Transverse colon (tissue), 4 donors: ENCODE results near the gene OMP. TPM values are rescaled to one million over a fixed set of nuclear protein-coding genes. Genes with fewer than 3 reads are reported as not detected.

Experiments
- DNase-seq: peaks from one replicate; pipeline ENCODE4 v3.0.0-alpha.2; 2019
- H3K27ac ChIP-seq, 4 donors: fragments of 200-600 bp; sonication (generic); 2 replicates each; pipeline ENCODE4 v1.5.1; 2016 to 2018; ENCODE audit warnings: inconsistent platforms in 4 of 4
- H3K27me3 ChIP-seq: fragments of 200-600 bp; sonication (generic); 2 replicates; pipeline ENCODE4 v1.5.1; 2017; ENCODE audit warnings: inconsistent platforms
- H3K36me3 ChIP-seq, 4 donors: fragments of 200-600 bp; sonication (generic); 2 replicates each; pipeline ENCODE4 v1.5.1; 2017 to 2019; ENCODE audit warnings: inconsistent platforms in 4 of 4
- H3K4me1 ChIP-seq, 4 donors: fragments of 200-600 bp; sonication (generic); 2 replicates each; pipeline ENCODE4 v1.5.1; 2017 to 2020; ENCODE audit warnings: inconsistent platforms in 4 of 4
- H3K4me3 ChIP-seq, 4 donors: fragments of 200-600 bp; sonication (generic); 1 replicate in 1 of 4; 2 replicates in 3 of 4; pipeline versions ENCODE4 v1.5.1 to v1.6.1; 2017 to 2019; ENCODE audit warnings: inconsistent platforms in 4 of 4
- H3K9me3 ChIP-seq, 2 donors: fragments of 200-600 bp; sonication (generic); 2 replicates each; pipeline ENCODE4 v1.5.1; 2017 to 2019; ENCODE audit warnings: inconsistent platforms in 2 of 2
- EP300 ChIP-seq: sonication (generic); formaldehyde crosslinking; IDR thresholded peaks from one replicate; pipeline ENCODE4 v1.6.1; 2017; ENCODE audit warnings: antibody characterized with exemption, low read depth
- POLR2A ChIP-seq: fragments of 450-650 bp; IDR thresholded peaks from one replicate; pipeline ENCODE4 v1.6.1; 2016; ENCODE audit warnings: antibody characterized with exemption, mild to moderate bottlenecking, moderate library complexity
- POLR2AphosphoS5 ChIP-seq, 3 donors: sonication (generic); formaldehyde crosslinking; IDR thresholded peaks; one replicate each; pipeline ENCODE4 v1.6.1; 2016; ENCODE audit warnings: antibody characterized with exemption in 3 of 3
- WGBS, 2 donors: methylation state at CpG; one replicate each; pipeline ENCODE4 v1.1.5; 2018; ENCODE audit warnings: low coverage in 1 of 2; 5-methylcytosine and 5-hydroxymethylcytosine counted together
- in situ Hi-C, 4 donors: fragments of 200-750 bp; cut with MboI; loops; one replicate each; pipeline versions ENCODE4 v1.15.0 to v1.15.1; 2017; ENCODE audit warnings: low sequenced_read_pairs in 3 of 4, low pct_ligation_motif_present in 1 of 4, low pct_unique_long_range_greater_than_20kb in 1 of 4
- intact Hi-C: fragments of 100-400 bp; cut with DNase I; formaldehyde crosslinking; loops from one replicate; pipeline ENCODE4 v1.15.1; 2023; ENCODE audit warnings: low total_unique reads
- total RNA-seq, 4 donors: library from RNA; depleted of rRNA; stranded (reverse); fragments of >200 nt; gene quantifications; one replicate each; pipeline ENCODE4 v1.1.0, GENCODE V29; 2016
- TF ChIP-seq, protein P1 (sequence below), 5 experiments: fragments of 200-600 bp in 3 of 5; fragments of 450-650 bp in 2 of 5; sonication (generic) in 3 of 5; IDR thresholded peaks; 1 replicate in 2 of 5; 2 replicates in 3 of 5; pipeline ENCODE4 v1.5.1; 2016 to 2017; ENCODE audit warnings: antibody characterized with exemption in 5 of 5, inconsistent platforms in 3 of 5, mild to moderate bottlenecking in 2 of 5, moderate library complexity in 1 of 5

Gene OMP
- total RNA-seq, 4 donors from 2014 or later, result 16.0 to 126 (median 49.4) TPM

DNA sequence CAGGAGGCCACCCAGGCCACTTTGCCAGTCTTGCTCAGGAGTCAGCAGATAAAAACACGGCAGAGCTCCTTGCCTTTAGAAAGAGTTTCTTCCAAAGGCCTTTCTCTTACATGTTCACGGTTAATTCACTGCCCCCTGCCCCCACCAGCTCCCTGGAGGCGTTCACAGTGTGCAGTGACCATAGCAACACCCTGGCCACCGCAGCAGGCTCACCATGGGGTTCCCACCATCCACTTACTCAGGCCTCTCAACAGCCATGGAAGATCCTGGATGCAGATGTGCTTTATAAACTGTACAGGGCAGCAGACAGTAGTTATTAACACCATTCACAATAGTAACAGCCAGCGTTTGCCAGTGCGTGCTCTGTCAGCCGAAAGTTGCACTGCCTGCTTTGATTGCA lies 14.9 kb downstream of the OMP start:
- 80 to 81% methylated on average over 2 to 7 of the region's 7 CpGs for whole genome bisulfite sequencing, 2 donors
- no peaks in the 10 kb centered on the region for H3K27me3 ChIP-seq
- in situ Hi-C loops, result no loop called here
- peaks cover 0 to 29% (median 8%) of the 10 kb centered on the region in 4 donors for H3K36me3 ChIP-seq
- peaks cover 0 to 4% (median 0%) of the 10 kb centered on the region in 4 donors for H3K4me1 ChIP-seq
- no peaks in the 10 kb centered on the region for H3K9me3 ChIP-seq
- intact Hi-C loops, result no loop called here
- no peak for DNase-seq
- no peak overlapping the region for H3K4me3 ChIP-seq
- TF ChIP-seq, protein P1, sequence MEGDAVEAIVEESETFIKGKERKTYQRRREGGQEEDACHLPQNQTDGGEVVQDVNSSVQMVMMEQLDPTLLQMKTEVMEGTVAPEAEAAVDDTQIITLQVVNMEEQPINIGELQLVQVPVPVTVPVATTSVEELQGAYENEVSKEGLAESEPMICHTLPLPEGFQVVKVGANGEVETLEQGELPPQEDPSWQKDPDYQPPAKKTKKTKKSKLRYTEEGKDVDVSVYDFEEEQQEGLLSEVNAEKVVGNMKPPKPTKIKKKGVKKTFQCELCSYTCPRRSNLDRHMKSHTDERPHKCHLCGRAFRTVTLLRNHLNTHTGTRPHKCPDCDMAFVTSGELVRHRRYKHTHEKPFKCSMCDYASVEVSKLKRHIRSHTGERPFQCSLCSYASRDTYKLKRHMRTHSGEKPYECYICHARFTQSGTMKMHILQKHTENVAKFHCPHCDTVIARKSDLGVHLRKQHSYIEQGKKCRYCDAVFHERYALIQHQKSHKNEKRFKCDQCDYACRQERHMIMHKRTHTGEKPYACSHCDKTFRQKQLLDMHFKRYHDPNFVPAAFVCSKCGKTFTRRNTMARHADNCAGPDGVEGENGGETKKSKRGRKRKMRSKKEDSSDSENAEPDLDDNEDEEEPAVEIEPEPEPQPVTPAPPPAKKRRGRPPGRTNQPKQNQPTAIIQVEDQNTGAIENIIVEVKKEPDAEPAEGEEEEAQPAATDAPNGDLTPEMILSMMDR (IDR thresholded peaks at IDR 0.05), result no peak
- TF ChIP-seq POLR2A, result no peak
- TF ChIP-seq POLR2AphosphoS5 (IDR thresholded peaks at IDR 0.05), result no peak
- no peak for TF ChIP-seq EP300
- H3K27ac ChIP-seq, result no peak overlapping the region

DNA sequence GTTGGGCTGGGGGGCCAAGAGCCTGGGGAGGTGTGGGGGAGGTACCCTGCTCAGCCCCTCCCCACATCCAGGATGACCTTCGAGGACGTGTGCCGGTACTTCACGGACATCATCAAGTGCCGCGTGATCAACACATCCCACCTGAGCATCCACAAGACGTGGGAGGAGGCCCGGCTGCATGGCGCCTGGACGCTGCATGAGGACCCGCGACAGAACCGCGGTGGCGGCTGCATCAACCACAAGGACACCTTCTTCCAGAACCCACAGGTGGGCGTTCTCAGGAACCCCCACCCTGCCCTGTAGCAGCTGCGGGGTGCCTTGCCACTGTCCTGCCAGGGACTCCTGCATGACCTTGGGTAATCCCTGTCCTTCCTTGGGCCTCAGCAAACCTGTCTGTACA lies 15.4 kb downstream of the OMP start:
- TF ChIP-seq POLR2AphosphoS5 (IDR thresholded peaks at IDR 0.05), result no peak
- H3K4me3 ChIP-seq, result no peak overlapping the region
- peaks cover 0 to 35% (median 8%) of the 10 kb centered on the region in 4 donors for H3K36me3 ChIP-seq
- no peaks in the 10 kb centered on the region for H3K27me3 ChIP-seq
- no peaks in the 10 kb centered on the region for H3K9me3 ChIP-seq
- DNase-seq, result no peak
- intact Hi-C loops (no loop called here), in situ Hi-C loops (no loop called here)
- no peak overlapping the region for H3K27ac ChIP-seq
- 92% methylated on average over 17 of the region's 17 CpGs; no CpG with 5 or more reads in 1 of the 2 donors for WGBS, 2 donors
- H3K4me1 ChIP-seq, result peaks cover 0 to 2% (median 0%) of the 10 kb centered on the region in 4 donors

DNA sequence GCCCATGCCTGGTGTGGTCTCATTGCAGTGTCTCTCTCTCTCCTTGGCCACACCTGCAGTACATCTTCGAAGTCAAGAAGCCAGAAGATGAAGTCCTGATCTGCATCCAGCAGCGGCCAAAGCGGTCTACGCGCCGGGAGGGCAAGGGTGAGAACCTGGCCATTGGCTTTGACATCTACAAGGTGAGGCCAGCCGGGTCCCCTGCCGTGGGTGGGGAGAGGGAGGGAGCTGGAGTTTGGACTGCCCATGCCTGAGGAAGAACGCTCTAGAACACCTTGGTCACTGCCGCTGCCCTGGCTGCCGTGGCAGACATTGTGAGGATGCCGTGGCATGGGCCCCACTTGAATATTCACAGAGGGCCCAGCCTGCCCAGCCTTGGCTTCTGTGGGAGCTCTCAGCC lies 16.3 kb downstream of the OMP start:
- no peak for DNase-seq
- no peak overlapping the region for H3K4me3 ChIP-seq
- TF ChIP-seq, protein P1 (IDR thresholded peaks at IDR 0.05), result no peak
- TF ChIP-seq POLR2AphosphoS5 (IDR thresholded peaks at IDR 0.05) (no peak), POLR2A (no peak), EP300 (no peak)
- 83 to 100% methylated on average over 1 to 12 of the region's 12 CpGs for WGBS, 2 donors
- H3K4me1 ChIP-seq, result no peaks in the 10 kb centered on the region
- no peaks in the 10 kb centered on the region for H3K9me3 ChIP-seq
- in situ Hi-C loops (no loop called here), intact Hi-C loops (no loop called here)
- H3K36me3 ChIP-seq, result peaks cover 0 to 33% (median 8%) of the 10 kb centered on the region in 4 donors
- H3K27ac ChIP-seq, result no peak overlapping the region
- H3K27me3 ChIP-seq, result no peaks in the 10 kb centered on the region

DNA sequence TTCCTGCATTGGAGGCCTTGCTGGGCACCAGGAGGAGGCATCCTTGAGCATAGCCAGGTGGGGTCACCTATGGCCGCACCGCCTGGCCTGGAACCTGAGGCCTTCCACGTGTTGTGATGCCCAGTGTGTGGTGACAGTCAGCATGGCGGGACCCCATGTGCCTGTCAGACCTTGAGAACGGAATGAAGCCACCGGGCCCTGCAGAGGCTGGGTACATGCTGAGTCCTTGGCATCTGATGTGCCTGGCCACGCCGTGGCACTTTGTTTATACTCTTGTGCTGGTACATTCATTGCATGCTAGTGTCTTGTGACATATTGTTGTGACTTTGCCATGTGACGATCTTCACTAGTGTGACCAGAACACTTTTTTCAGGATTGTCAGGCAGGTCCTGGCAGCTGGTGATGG lies 16.9 kb downstream of the OMP start:
- Histone ChIP-seq H3K4me1 (no peaks in the 10 kb centered on the region), H3K9me3 (no peaks in the 10 kb centered on the region), H3K27me3 (no peaks in the 10 kb centered on the region), H3K27ac (no peak overlapping the region), H3K36me3 (peaks cover 0 to 28% (median 6%) of the 10 kb centered on the region in 4 donors), H3K4me3 (no peak overlapping the region)
- TF ChIP-seq POLR2AphosphoS5 (IDR thresholded peaks at IDR 0.05), result no peak
- TF ChIP-seq, protein P1 (IDR thresholded peaks at IDR 0.05), result no peak
- no peak for TF ChIP-seq EP300
- no peak for TF ChIP-seq POLR2A
- DNase-seq, result no peak
- WGBS, 2 donors, result 92% methylated on average over 9 of the region's 9 CpGs; no CpG with 5 or more reads in 1 of the 2 donors
- in situ Hi-C loops, result no loop called here
- intact Hi-C loops, result no loop called here

DNA sequence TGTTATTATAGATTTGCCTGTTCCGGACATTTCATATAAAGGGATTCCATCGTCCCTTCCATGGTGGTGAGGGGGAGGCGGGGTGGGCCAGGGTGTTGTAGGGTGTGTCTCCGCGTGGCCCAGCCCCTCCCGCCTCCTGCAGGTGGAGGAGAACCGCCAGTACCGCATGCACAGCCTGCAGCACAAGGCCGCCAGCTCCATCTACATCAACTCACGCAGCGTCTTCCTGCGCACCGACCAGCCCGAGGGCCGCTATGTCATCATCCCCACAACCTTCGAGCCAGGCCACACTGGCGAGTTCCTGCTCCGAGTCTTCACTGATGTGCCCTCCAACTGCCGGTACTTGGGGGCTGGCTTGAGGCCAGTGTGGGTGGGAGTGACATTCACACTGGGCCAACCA lies 17.9 kb downstream of the OMP start:
- in situ Hi-C loops (loop anchor here in 1 of 4 donors (5.0 kb wide), 1 partner anchor 67 kb away; no protein-coding TSS in a partner anchor), intact Hi-C loops (loop anchor here (10.0 kb wide), 1 partner anchor 64 kb away; no protein-coding TSS in a partner anchor)
- H3K27ac ChIP-seq, result no peak overlapping the region
- no peak for DNase-seq
- H3K27me3 ChIP-seq, result no peaks in the 10 kb centered on the region
- TF ChIP-seq, protein P1 (IDR thresholded peaks at IDR 0.05), result no peak
- WGBS, 2 donors, result 92 to 100% methylated on average over 1 to 19 of the region's 19 CpGs
- no peaks in the 10 kb centered on the region for H3K4me1 ChIP-seq
- H3K4me3 ChIP-seq, result no peak overlapping the region
- H3K9me3 ChIP-seq, result no peaks in the 10 kb centered on the region
- H3K36me3 ChIP-seq, result peaks cover 0 to 28% (median 5%) of the 10 kb centered on the region in 4 donors
